NB4 (cell line): ENCODE data around the gene SLC35G1.
A peak's percentile ranks its signal among the peaks of the same experiment; 100 is the strongest.

Experiments
- DNase-seq: peaks from one replicate; pipeline ENCODE4 v3.0.0; 2010; ENCODE audit warnings: low read depth
- H3K4me3 ChIP-seq: one replicate; pipeline ENCODE4 v1.5.1; 2011; ENCODE audit warnings: mild to moderate bottlenecking, low read depth, low read length, moderate library complexity
- CTCF ChIP-seq: IDR thresholded peaks from one replicate; pipeline ENCODE4 v1.5.1; 2012; ENCODE audit warnings: low read depth, low read length
- MAX ChIP-seq: IDR thresholded peaks from 2 replicates; pipeline ENCODE4 v1.6.1; 2011; ENCODE audit warnings: low read depth, low read length
- MYC ChIP-seq: IDR thresholded peaks from 2 replicates; pipeline ENCODE4 v1.6.1; 2011; ENCODE audit warnings: low read depth, low read length
- POLR2A ChIP-seq: IDR thresholded peaks from 2 replicates; pipeline ENCODE4 v1.6.1; 2011; ENCODE audit warnings: mild to moderate bottlenecking; ENCODE audit not compliant: insufficient read length; ENCODE audit errors: extremely low read depth

Gene SLC35G1

GRCh38 chr10:93852476-93853095, 41.2 kb upstream of the SLC35G1 start:
- TF ChIP-seq MYC (no peak), CTCF (no peak), POLR2A (no peak), MAX (no peak)
- DNase-seq = peak; percentile 8
- H3K4me3 ChIP-seq = no peak overlapping the region

DNA sequence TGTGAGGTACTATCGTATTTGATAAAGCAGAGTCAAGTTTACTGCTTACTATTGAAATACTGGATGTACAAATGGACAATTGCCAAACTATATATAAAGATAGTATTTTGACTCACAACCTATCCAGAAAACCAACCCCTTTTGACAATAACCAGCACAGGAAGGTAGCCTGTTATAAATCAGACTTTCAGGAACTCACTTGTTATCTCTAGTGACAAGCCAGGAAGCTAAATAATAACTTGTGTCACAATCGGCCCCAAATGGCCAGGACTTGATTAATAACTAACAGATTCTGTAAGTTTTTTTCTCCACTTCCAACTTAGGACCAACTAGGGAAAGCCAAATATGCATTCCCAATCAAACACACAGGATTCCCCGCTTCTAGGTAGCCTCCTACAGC, 38.8 kb upstream of the SLC35G1 start:
- no peak overlapping the region for H3K4me3 ChIP-seq
- TF ChIP-seq POLR2A (no peak), CTCF (no peak), MYC (no peak), MAX (no peak)
- DNase-seq = no peak

- H3K4me3 ChIP-seq = no peak overlapping the region
- DNase-seq = no peak
- TF ChIP-seq MYC = no peak
- TF ChIP-seq MAX = no peak
- TF ChIP-seq POLR2A = no peak
- no peak for TF ChIP-seq CTCF
Observed at GRCh38 chr10:93856349-93857145, 37.2 kb upstream of the SLC35G1 start.

GRCh38 chr10:93859049-93859655, 34.6 kb upstream of the SLC35G1 start:
- no peak for TF ChIP-seq MAX
- no peak for TF ChIP-seq MYC
- TF ChIP-seq POLR2A = no peak
- no peak for TF ChIP-seq CTCF
- DNase-seq = peak; percentile 31
- H3K4me3 ChIP-seq = no peak overlapping the region

- TF ChIP-seq MAX (no peak), CTCF (no peak), POLR2A (no peak), MYC (no peak)
- DNase-seq = no peak
- H3K4me3 ChIP-seq = no peak overlapping the region
Observed at GRCh38 chr10:93861825-93862224, 32.0 kb upstream of the SLC35G1 start.
